Endothelial cell (in vitro differentiated cells): ENCODE data around the gene GPI. TPM values are rescaled to one million over a fixed set of nuclear protein-coding genes. Genes with fewer than 3 reads are reported as not detected.

Experiments
- DNase-seq: peaks from one replicate; pipeline ENCODE4 v3.0.0; 2021; ENCODE audit warnings: low spot score
- H3K27ac Mint-ChIP-seq: one replicate; pipeline ENCODE4 v1.8.0; 2021; ENCODE audit warnings: mixed read lengths, inconsistent platforms; ENCODE audit not compliant: unreplicated experiment
- H3K27me3 Mint-ChIP-seq: one replicate; pipeline ENCODE4 v1.8.0; 2021; ENCODE audit warnings: mild to moderate bottlenecking, moderate library complexity, mixed read lengths, inconsistent platforms; ENCODE audit not compliant: unreplicated experiment
- H3K36me3 Mint-ChIP-seq: one replicate; pipeline ENCODE4 v1.8.0; 2021; ENCODE audit warnings: mild to moderate bottlenecking, low read depth, mixed read lengths, inconsistent platforms; ENCODE audit not compliant: unreplicated experiment
- H3K4me1 Mint-ChIP-seq: one replicate; pipeline ENCODE4 v1.8.0; 2021; ENCODE audit warnings: mild to moderate bottlenecking, mixed read lengths, inconsistent platforms; ENCODE audit not compliant: unreplicated experiment
- H3K4me3 Mint-ChIP-seq: one replicate; pipeline ENCODE4 v1.8.0; 2021; ENCODE audit warnings: mild to moderate bottlenecking, mixed read lengths, inconsistent platforms; ENCODE audit not compliant: unreplicated experiment
- H3K9me3 Mint-ChIP-seq: one replicate; pipeline ENCODE4 v1.8.0; 2021; ENCODE audit warnings: mixed read lengths, inconsistent platforms; ENCODE audit not compliant: unreplicated experiment
- CTCF ChIP-seq: fragments of 200-600 bp; sonication (generic); IDR thresholded peaks from one replicate; pipeline ENCODE4 v1.5.0; 2021; ENCODE audit warnings: antibody characterized with exemption; ENCODE audit not compliant: unreplicated experiment
- total RNA-seq: library from RNA; stranded (reverse); fragmentation: NEBNext Ultra II Directional; extraction: Animal tissue kit (Norgen Biotek cat#: 25700); gene quantifications from one replicate; pipeline ENCODE4 v1.2.1, GENCODE V29; 2021; ENCODE audit not compliant: unreplicated experiment

Gene GPI
- total RNA-seq, 1 donor from 2014 or later, result 133 TPM

- Mint-ChIP-seq H3K9me3 (no peaks in the 10 kb centered on the region), H3K4me3 (no peak overlapping the region), H3K27me3 (peaks cover 7% of the 10 kb centered on the region), H3K36me3 (peaks cover 5% of the 10 kb centered on the region), H3K27ac (peak overlapping the region; percentile 12), H3K4me1 (peaks cover 17% of the 10 kb centered on the region)
- no peak for DNase-seq
- no peak for TF ChIP-seq CTCF
Measured at GRCh38 chr19:34426096-34426661, 61.2 kb downstream of the GPI start.

GRCh38 chr19:34428549-34429285 lies 63.7 kb downstream of the GPI start:
- TF ChIP-seq CTCF, result no peak
- no peaks in the 10 kb centered on the region for H3K9me3 Mint-ChIP-seq
- peaks cover 9% of the 10 kb centered on the region for H3K27me3 Mint-ChIP-seq
- peaks cover 17% of the 10 kb centered on the region for H3K4me1 Mint-ChIP-seq
- peaks cover 9% of the 10 kb centered on the region for H3K36me3 Mint-ChIP-seq
- DNase-seq, result peak; percentile 8
- peak overlapping the region; percentile 97 for H3K27ac Mint-ChIP-seq
- H3K4me3 Mint-ChIP-seq, result peak overlapping the region; percentile 98

- no peaks in the 10 kb centered on the region for H3K9me3 Mint-ChIP-seq
- peaks cover 17% of the 10 kb centered on the region for H3K4me1 Mint-ChIP-seq
Measured at GRCh38 chr19:34429553-34429952, 64.6 kb downstream of the GPI start.

GRCh38 chr19:34430738-34431625 lies 66.0 kb downstream of the GPI start:
- DNase-seq, result peak; percentile 26
- Mint-ChIP-seq H3K36me3 (peaks cover 8% of the 10 kb centered on the region), H3K27me3 (peaks cover 9% of the 10 kb centered on the region), H3K9me3 (no peaks in the 10 kb centered on the region), H3K4me3 (peak overlapping the region; percentile 7), H3K4me1 (peaks cover 17% of the 10 kb centered on the region), H3K27ac (peak overlapping the region; percentile 74)
- peak; percentile 31 for TF ChIP-seq CTCF

More at GRCh38 chr19:34429553-34429952, 64.6 kb downstream of the GPI start:
- peaks cover 7% of the 10 kb centered on the region for H3K36me3 Mint-ChIP-seq
- H3K27me3 Mint-ChIP-seq, result peaks cover 9% of the 10 kb centered on the region
- DNase-seq, result no peak
- H3K27ac Mint-ChIP-seq, result no peak overlapping the region
- TF ChIP-seq CTCF, result no peak
- H3K4me3 Mint-ChIP-seq, result peak overlapping the region; percentile 98
